SK-N-SH treated with all-trans-retinoic acid at 6 μM for 48 hours (cell line): ENCODE data around the gene SOAT2.

Source experiments
- SNAI2 ChIP-seq: fragments of 250-450 bp; sonication (Bioruptor Pico); IDR thresholded peaks from 2 replicates; pipeline ENCODE4 v1.5.0; 2020; ENCODE audit warnings: mild to moderate bottlenecking, moderate library complexity
- ZFP30 ChIP-seq: fragments of 450-650 bp; formaldehyde crosslinking; IDR thresholded peaks from 2 replicates; pipeline ENCODE4 v1.5.0; 2022; ENCODE audit warnings: mild to moderate bottlenecking, moderate library complexity
- ZNF70 ChIP-seq: fragments of 450-650 bp; formaldehyde crosslinking; IDR thresholded peaks from 2 replicates; pipeline ENCODE4 v1.5.0; 2020; ENCODE audit warnings: mild to moderate bottlenecking, moderate library complexity
- TF ChIP-seq, protein P1 (sequence below): fragments of 250-450 bp; sonication (Bioruptor Pico); IDR thresholded peaks from 2 replicates; pipeline ENCODE4 v1.8.0; 2020; ENCODE audit warnings: mild to moderate bottlenecking, moderate library complexity, borderline replicate concordance
- TF ChIP-seq, protein P2 (sequence below): fragments of 250-450 bp; sonication (Bioruptor Pico); IDR thresholded peaks from 2 replicates; pipeline ENCODE4 v1.5.0; 2020; ENCODE audit warnings: mild to moderate bottlenecking, moderate library complexity

DNA sequence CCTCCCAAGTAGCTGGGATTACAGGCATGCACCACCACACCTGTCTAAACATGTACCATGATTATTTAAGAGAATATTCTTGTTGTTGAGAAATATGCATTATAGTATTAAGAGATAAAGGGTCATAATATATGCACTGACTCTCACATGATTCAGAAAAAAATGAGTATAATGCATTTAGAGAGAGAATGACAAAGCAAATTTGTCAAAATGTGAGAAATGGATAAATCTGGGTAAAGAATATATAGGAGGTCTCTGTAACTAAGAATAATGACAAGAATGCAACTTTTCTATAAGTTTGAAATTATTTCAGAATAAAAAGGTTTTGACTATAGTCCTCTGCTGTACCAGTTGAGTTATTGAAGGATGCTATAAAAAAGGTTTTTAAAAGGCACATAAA, 49.1 kb downstream of the SOAT2 start:
- TF ChIP-seq, protein P1, sequence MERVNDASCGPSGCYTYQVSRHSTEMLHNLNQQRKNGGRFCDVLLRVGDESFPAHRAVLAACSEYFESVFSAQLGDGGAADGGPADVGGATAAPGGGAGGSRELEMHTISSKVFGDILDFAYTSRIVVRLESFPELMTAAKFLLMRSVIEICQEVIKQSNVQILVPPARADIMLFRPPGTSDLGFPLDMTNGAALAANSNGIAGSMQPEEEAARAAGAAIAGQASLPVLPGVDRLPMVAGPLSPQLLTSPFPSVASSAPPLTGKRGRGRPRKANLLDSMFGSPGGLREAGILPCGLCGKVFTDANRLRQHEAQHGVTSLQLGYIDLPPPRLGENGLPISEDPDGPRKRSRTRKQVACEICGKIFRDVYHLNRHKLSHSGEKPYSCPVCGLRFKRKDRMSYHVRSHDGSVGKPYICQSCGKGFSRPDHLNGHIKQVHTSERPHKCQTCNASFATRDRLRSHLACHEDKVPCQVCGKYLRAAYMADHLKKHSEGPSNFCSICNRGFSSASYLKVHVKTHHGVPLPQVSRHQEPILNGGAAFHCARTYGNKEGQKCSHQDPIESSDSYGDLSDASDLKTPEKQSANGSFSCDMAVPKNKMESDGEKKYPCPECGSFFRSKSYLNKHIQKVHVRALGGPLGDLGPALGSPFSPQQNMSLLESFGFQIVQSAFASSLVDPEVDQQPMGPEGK (CRISPR knock-in tag) = no peak
- no peak for TF ChIP-seq ZNF70 (CRISPR knock-in tag)
- TF ChIP-seq, protein P2, sequence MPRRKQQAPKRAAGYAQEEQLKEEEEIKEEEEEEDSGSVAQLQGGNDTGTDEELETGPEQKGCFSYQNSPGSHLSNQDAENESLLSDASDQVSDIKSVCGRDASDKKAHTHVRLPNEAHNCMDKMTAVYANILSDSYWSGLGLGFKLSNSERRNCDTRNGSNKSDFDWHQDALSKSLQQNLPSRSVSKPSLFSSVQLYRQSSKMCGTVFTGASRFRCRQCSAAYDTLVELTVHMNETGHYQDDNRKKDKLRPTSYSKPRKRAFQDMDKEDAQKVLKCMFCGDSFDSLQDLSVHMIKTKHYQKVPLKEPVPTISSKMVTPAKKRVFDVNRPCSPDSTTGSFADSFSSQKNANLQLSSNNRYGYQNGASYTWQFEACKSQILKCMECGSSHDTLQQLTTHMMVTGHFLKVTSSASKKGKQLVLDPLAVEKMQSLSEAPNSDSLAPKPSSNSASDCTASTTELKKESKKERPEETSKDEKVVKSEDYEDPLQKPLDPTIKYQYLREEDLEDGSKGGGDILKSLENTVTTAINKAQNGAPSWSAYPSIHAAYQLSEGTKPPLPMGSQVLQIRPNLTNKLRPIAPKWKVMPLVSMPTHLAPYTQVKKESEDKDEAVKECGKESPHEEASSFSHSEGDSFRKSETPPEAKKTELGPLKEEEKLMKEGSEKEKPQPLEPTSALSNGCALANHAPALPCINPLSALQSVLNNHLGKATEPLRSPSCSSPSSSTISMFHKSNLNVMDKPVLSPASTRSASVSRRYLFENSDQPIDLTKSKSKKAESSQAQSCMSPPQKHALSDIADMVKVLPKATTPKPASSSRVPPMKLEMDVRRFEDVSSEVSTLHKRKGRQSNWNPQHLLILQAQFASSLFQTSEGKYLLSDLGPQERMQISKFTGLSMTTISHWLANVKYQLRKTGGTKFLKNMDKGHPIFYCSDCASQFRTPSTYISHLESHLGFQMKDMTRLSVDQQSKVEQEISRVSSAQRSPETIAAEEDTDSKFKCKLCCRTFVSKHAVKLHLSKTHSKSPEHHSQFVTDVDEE = no peak
- no peak for TF ChIP-seq ZFP30 (CRISPR knock-in tag)
- TF ChIP-seq SNAI2 (CRISPR knock-in tag) = no peak
